Panc1 (cell line): ENCODE results near the gene LMAN2. TPM values are rescaled to one million over a fixed set of nuclear protein-coding genes. Genes with fewer than 3 reads are reported as not detected.

ENCODE experiments used
- ATAC-seq: fragments of 200-7000 bp; cut with Tn5 transposase; 2 replicates; pipeline ENCODE4 v1.9.1; 2020; ENCODE audit warnings: mild to moderate bottlenecking, moderate library complexity
- BruUV-seq: library from RNA; stranded (reverse); fragments of 400-500 nt; replicated peaks from 2 replicates; lab custom pipeline; 2021; lab: Mats Ljungman, UMichigan
- CTCF ChIA-PET: fragments of 300-600 bp; sonication (Branson Sonifier 250); formaldehyde crosslinking; loops from one replicate; lab custom pipeline; 2022; ENCODE audit warnings: antibody characterized with exemption; lab: Charles Lee
- POLR2A ChIA-PET: fragments of 300-600 bp; sonication (Branson Sonifier 250); formaldehyde crosslinking; loops from one replicate; lab custom pipeline; 2022; ENCODE audit warnings: antibody characterized with exemption; lab: Charles Lee
- DNase-seq: peaks from one replicate; pipeline ENCODE4 v3.0.0-alpha.2; 2010; ENCODE audit warnings: low read depth, low spot score
- H3K27ac ChIP-seq: 2 replicates; pipeline ENCODE4 v1.5.1; 2011; ENCODE audit warnings: mild to moderate bottlenecking, low read length, inconsistent platforms
- H3K27me3 ChIP-seq: fragments of 200-500 bp; sonication (Bioruptor generic); 2 replicates; pipeline ENCODE4 v1.6.0; 2014; ENCODE audit warnings: low read length, inconsistent platforms; ENCODE audit not compliant: control insufficient read depth, insufficient read depth
- H3K36me3 ChIP-seq: fragments of 200-500 bp; sonication (Bioruptor generic); 2 replicates; pipeline ENCODE4 v1.5.1; 2014; ENCODE audit warnings: inconsistent platforms, mild to moderate bottlenecking, low read length, moderate library complexity; ENCODE audit not compliant: control insufficient read depth, insufficient read depth
- H3K4me1 ChIP-seq: 2 replicates; pipeline ENCODE4 v1.5.1; 2011; ENCODE audit warnings: inconsistent platforms, mild to moderate bottlenecking, low read length, moderate library complexity; ENCODE audit not compliant: control insufficient read depth, insufficient read depth
- H3K4me3 ChIP-seq, 2 experiments: 2 replicates each; pipeline ENCODE4 v1.5.1; 2011 to 2012; ENCODE audit warnings: low read depth in 2 of 2, low read length in 2 of 2, mild to moderate bottlenecking in 2 of 2, inconsistent platforms in 1 of 2, moderate library complexity in 1 of 2
- H3K9me3 ChIP-seq: fragments of 200-500 bp; sonication (Bioruptor generic); 2 replicates; pipeline ENCODE4 v1.5.1; 2014; ENCODE audit warnings: low read depth, mild to moderate bottlenecking, inconsistent platforms, low read length, moderate library complexity; ENCODE audit not compliant: control insufficient read depth, insufficient read depth
- POLR2AphosphoS5 ChIP-seq: IDR thresholded peaks from 2 replicates; pipeline ENCODE4 v1.6.1; 2012; ENCODE audit warnings: mild to moderate bottlenecking, low read depth, low read length, moderate library complexity
- REST ChIP-seq, 2 experiments: IDR thresholded peaks; 2 replicates each; pipeline ENCODE4 v1.6.1; 2011 to 2012; ENCODE audit warnings: low read depth in 2 of 2, control low read depth in 1 of 2, low read length in 1 of 2, mild to moderate bottlenecking in 1 of 2, moderate library complexity in 1 of 2; ENCODE audit not compliant: insufficient read depth in 1 of 2
- SIN3A ChIP-seq: IDR thresholded peaks from 2 replicates; pipeline ENCODE4 v1.6.1; 2012; ENCODE audit warnings: low read depth, mild to moderate bottlenecking, low read length, moderate library complexity, borderline replicate concordance; ENCODE audit not compliant: insufficient read depth
- TCF7L2 ChIP-seq: IDR thresholded peaks from 2 replicates; pipeline ENCODE4 v1.6.1; 2011; ENCODE audit warnings: mild to moderate bottlenecking, low read depth, low read length, inconsistent platforms
- in situ Hi-C: cut with HindIII; loops from 2 replicates; pipeline ENCODE4 v1.10.0; 2016; ENCODE audit warnings: low sequenced_read_pairs, low pct_unique_long_range_greater_than_20kb
- intact Hi-C: fragments of 100-400 bp; cut with micrococcal nuclease; formaldehyde crosslinking; loops from one replicate; pipeline ENCODE4 v1.10.0; 2022; ENCODE audit not compliant: unreplicated experiment
- total RNA-seq: library from RNA; stranded (reverse); gene quantifications from one replicate; pipeline ENCODE4 v1.2.1, GENCODE V29; 2021; ENCODE audit not compliant: unreplicated experiment
- TF ChIP-seq, protein P1 (sequence below): fragments of 450-650 bp; IDR thresholded peaks from 2 replicates; pipeline ENCODE4 v1.5.1; 2017; ENCODE audit warnings: mild to moderate bottlenecking

The LMAN2 gene
- total RNA-seq, 1 experiment from 2014 or later, result 140 TPM

- Histone ChIP-seq H3K36me3 (no peaks in the 10 kb centered on the region; the same call in 1 of the 2 replicates), H3K27ac (no peak overlapping the region), H3K27me3 (no peaks in the 10 kb centered on the region), H3K4me1 (no peaks in the 10 kb centered on the region), H3K4me3 (no peak overlapping the region), H3K9me3 (no peaks in the 10 kb centered on the region)
- no peak for DNase-seq
- POLR2A ChIA-PET, result no interaction called here
- no peak for ATAC-seq
- in situ Hi-C loops (no loop called here), intact Hi-C loops (no loop called here)
- TF ChIP-seq, protein P1, sequence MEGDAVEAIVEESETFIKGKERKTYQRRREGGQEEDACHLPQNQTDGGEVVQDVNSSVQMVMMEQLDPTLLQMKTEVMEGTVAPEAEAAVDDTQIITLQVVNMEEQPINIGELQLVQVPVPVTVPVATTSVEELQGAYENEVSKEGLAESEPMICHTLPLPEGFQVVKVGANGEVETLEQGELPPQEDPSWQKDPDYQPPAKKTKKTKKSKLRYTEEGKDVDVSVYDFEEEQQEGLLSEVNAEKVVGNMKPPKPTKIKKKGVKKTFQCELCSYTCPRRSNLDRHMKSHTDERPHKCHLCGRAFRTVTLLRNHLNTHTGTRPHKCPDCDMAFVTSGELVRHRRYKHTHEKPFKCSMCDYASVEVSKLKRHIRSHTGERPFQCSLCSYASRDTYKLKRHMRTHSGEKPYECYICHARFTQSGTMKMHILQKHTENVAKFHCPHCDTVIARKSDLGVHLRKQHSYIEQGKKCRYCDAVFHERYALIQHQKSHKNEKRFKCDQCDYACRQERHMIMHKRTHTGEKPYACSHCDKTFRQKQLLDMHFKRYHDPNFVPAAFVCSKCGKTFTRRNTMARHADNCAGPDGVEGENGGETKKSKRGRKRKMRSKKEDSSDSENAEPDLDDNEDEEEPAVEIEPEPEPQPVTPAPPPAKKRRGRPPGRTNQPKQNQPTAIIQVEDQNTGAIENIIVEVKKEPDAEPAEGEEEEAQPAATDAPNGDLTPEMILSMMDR, result no peak
- TF ChIP-seq TCF7L2 (no peak), SIN3A (no peak), POLR2AphosphoS5 (no peak), REST (IDR thresholded peaks at IDR 0.05; ENCODE audit: insufficient read depth in 1 of 2, low read depth in 2 of 2, low read length in 1 of 2) (no peak)
- CTCF ChIA-PET, result no interaction called here
- BruUV-seq, result no TSS peak
These were observed 22.3 kb upstream of the LMAN2 start for GRCh38 chr5:177373806-177374205.

DNA sequence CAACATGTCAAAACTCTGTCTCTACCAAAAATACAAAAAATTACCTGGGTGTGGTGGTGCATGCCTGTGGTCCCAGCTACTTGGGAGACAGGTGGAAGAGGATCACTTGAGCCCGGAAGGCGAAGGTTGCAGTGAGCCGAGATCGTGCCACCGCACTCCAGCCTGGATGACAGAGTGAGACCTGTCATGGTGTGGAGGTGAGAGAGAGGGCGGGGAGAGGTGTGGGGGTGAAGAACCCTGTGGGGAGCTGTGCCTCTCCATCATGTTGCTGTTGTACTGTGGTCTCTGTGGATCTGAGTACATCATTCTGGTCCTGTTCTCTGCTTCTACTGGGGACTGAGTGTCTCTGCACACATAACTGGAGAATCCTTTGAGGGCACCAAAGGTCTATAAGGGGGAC lies 21.4 kb upstream of the LMAN2 start:
- POLR2A ChIA-PET, result no interaction called here

More for the DNA sequence above, 21.4 kb upstream of the LMAN2 start:
- BruUV-seq, result no TSS peak
- H3K36me3 ChIP-seq, result no peaks in the 10 kb centered on the region; the same call in 1 of the 2 replicates
- DNase-seq (no peak), ATAC-seq (no peak)
- in situ Hi-C loops (no loop called here), intact Hi-C loops (no loop called here)
- H3K9me3 ChIP-seq, result no peaks in the 10 kb centered on the region
- TF ChIP-seq POLR2AphosphoS5 (no peak), REST (IDR thresholded peaks at IDR 0.05; ENCODE audit: insufficient read depth in 1 of 2, low read depth in 2 of 2, low read length in 1 of 2) (no peak), SIN3A (no peak), TCF7L2 (no peak)
- TF ChIP-seq, protein P1, result no peak
- CTCF ChIA-PET, result interaction anchor here (1.2 kb wide), 1 partner anchor 10 kb away, joined by 5 read pairs; no protein-coding TSS in a partner anchor
- H3K4me3 ChIP-seq, result no peak overlapping the region
- H3K27me3 ChIP-seq, result no peaks in the 10 kb centered on the region
- no peak overlapping the region for H3K27ac ChIP-seq
- no peaks in the 10 kb centered on the region for H3K4me1 ChIP-seq
